ENCODE results near the gene PAX9. TPM values are rescaled to one million over a fixed set of nuclear protein-coding genes. Genes with fewer than 3 reads are reported as not detected.
"Not testable (repeated sequence)": the region's sequence is repeated elsewhere in the genome, so short reads cannot be mapped to it uniquely, and the experiment has no call there.

PAX9 gene
- total RNA-seq, 2 experiments from 2014 or later, result not detected

DNA sequence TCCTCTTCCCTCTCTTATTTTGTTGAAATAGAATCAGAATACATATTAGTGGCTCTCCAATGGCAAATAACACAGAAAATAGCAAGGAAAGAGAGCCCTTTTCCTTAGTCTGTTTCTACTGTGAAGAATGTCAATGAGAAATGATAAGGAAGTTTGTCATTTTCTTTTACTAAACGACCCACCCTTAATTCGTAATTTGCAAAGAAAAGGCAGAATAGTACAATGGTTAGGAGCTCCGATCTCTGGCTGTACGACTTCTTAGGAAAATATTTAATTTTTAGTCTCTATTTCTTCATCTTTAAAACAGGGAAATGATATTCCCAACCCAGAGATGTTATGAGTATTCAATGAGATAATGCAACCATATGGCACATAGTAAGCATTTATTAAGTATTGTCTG lies 6.0 kb downstream of the PAX9 start:
- CTCF ChIA-PET, result no interaction called here
- POLR2A ChIA-PET, result no interaction called here

DNA sequence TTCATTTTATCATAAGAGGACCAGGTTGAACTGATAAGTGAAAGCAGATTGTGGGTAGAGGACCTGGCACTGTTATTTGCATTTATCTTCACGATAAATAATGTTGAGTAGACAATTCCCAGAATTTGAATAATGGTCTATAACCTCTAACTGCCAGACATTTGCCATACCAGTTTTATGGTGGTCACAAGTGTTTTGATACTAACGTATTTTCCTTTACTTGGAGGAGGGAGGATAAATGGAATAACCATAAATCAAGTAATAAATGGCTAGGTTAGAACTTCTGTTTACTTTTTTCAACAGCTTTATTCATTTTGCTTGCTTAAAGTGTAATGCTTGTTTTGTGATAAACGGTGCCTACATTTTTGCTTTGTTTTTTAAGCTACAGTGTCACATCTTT lies 9.5 kb downstream of the PAX9 start:
- POLR2A ChIA-PET, result no interaction called here
- CTCF ChIA-PET, result interaction anchor here (0.6 kb wide), 1 partner anchor 1006 kb away, joined by 3 read pairs; no protein-coding TSS in a partner anchor

DNA sequence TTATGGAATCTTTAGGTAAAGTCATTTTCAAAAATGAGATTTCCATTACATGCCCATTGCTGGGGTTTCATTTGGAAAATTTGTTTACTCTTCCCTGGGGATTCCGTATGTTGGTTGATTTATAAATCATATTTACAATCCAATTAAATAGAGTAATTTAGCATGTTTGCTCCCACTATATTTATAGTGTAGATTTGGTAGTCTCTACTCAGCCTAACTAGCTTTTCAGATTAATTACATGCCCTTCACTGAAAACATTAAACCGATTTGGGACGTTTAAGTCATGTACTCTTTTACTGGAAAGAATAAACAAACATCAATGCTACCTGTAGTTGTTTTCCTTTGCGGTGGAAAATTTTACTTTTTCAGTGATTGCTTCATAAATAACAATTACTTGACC lies 10.4 kb downstream of the PAX9 start:
- POLR2A ChIA-PET, result no interaction called here
- CTCF ChIA-PET, result no interaction called here

DNA sequence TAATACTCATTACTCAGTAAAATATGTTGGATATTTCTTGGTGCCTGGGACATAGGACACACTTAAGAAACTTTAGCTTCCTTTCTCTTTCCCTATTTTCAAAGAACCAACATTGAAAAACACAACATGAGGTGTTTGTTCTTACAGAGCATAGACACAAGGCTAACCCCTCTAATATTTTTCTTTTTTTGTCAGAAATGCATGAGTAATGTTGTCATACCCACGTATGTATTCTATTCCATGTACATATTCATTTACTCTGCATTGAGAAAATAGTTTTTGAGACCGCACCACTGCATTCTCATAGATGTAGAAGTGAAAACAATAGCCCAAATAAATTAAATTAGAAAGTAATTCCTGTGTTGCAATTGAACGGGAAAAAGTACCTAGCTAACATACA lies 13.0 kb downstream of the PAX9 start:
- ChIA-PET POLR2A (no interaction called here), CTCF (no interaction called here)

DNA sequence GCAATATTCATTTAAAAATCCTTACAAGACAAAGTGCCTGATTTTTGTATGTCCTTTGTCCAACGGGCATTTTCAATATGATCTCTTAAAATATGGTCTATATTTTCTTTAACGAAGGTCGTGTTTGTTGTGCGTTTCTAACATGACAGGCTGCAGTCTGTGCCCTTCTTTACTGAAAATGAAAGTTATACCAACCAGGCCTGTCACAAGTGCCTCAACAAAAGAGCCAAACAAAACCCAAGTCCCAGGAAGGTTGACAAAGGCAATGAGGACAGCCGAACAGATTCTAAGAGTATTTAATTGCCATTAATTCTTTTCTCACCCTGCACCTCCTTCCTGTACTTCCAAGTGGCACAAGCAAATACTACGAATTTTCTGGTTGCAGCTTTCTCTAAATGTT lies 13.9 kb downstream of the PAX9 start:
- ChIA-PET CTCF (no interaction called here), POLR2A (no interaction called here)

DNA sequence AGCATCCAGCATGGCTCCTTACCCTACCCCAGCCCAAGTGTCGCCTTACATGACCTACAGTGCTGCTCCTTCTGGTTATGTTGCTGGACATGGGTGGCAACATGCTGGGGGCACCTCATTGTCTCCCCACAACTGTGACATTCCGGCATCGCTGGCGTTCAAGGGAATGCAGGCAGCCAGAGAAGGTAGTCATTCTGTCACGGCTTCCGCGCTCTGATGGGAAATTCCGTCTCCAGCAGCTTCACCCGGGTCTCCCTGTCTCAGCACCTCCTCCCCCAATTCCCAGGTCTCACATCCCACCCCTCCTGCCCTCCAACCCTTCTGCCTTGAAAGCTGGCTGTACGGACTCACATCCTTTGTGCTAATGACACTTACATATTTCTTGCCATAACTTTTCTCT lies 14.6 kb downstream of the PAX9 start:
- CTCF ChIA-PET, result no interaction called here
- POLR2A ChIA-PET, result no interaction called here

DNA sequence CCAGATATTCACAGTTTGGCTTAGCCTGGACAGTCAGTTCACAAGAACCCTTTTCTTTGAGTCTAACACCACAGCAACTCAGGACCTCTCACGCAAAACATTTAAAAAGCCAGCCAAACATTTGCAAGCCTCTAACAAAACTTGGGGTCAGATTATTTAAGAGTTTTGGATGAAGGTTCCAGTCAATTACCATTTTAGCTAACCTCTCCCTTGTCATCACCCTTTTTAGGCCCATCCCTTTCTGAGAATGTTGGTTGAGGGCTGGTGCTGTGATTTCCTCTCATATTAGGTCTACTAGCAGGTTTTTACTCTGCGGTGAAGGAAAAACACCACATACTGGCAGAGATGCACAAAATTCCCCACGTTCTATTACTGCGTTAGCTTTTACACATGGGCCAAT lies 20.7 kb downstream of the PAX9 start:
- ChIA-PET CTCF (no interaction called here), POLR2A (no interaction called here)

DNA sequence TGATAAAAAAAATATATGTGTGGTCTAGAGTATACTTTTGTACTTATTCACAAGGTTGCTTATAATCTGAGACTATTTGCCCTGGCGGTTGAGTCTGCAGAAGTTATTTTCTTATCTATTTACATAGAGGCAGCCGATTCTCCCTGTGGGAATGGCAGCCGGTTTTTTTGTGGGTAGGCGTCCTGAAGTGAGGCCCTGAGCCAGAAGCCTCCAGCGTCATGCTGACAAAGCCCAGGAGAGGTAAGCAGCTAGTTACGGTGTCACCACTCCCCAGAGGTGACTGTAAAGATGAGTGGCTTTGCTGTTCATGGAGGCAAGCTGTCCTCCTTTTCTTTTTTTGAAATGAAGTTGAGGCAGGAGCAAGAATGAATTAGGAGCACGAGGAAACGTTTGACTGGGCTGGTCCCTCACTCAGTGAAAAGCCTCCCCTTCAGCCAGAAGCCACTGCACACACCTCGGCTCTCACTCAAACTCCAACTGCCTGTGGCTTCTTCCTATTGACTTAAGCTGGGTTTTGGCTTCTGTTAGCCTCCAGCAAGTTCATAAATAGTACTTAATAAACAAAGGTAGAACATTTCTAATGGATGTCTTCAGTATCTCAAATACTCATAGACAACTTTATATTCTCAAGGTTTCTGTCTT lies 21.5 kb downstream of the PAX9 start:
- POLR2A ChIA-PET, result no interaction called here
- CTCF ChIA-PET, result no interaction called here

DNA sequence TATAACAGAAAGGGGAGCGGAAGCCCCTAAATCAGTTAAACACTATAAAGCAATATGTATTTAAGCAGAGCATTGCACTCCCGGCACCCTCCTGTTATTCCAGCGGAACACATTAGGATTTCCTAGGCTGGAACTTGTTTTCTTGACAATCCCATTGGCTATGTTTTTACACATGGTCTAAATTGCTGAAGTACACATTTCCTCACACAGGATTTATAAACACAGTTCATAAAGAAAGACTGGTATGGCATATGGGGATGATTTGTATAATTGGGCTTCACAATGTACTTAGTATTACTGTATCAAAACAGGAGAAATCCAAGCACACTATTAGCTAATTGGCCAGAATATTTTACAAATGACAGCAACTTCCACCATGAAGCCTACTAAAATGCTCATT lies 23.3 kb downstream of the PAX9 start:
- CTCF ChIA-PET, result no interaction called here
- POLR2A ChIA-PET, result no interaction called here

DNA sequence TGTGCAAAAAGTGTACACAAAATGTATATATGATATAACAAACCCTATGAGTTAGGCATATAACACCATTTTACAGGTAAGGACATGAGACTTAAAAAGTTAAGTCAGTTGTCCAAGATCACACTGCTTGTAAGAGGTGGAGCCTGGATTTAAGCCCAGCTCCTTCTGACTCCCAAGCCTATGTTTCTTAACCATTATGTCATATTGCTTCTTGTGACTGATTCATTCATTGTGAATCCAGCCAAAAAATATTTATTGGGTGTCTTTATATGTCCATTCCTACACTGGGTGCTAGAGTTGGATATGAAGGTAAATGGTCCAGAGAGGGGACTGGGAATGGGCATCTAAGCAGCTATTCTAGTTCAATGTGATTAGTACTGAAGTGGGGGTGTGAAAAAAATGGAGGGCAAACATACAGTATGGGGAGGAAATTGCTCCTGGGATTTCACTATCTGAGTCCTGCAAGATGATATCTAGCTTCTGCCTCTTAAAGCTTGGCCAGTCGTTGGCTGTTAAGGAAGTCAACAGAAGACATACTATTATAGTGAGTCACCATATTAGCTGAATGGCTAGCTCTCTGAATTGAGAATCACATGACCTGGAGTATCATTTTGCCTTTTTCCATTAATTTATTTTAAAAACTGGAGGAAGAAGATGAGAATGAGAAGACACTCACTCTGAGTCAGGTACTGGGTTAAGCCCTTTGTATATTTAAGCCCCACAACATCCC lies 28.8 kb downstream of the PAX9 start:
- ChIA-PET POLR2A (no interaction called here), CTCF (no interaction called here)

DNA sequence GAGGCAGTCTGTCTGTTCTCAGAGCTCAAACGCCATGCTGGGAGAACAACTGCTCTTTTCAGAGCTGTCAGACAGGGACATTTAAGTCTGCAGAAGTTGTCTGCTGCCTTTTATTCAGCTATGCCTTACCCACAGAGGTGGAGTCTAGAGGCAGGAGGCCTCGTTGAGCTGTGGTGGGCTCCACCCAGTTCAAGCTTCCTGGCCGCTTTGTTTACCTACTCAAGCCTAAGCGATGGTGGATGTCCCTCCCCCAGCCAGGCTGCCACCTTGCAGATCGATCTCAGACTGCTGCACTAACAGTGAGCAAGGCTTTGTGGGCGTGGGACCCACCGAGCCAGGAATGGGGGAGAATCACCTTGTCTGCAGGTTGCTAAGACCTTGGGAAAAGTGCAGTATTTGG lies 37.8 kb downstream of the PAX9 start:
- POLR2A ChIA-PET, CTCF ChIA-PET: not testable (repeated sequence)

DNA sequence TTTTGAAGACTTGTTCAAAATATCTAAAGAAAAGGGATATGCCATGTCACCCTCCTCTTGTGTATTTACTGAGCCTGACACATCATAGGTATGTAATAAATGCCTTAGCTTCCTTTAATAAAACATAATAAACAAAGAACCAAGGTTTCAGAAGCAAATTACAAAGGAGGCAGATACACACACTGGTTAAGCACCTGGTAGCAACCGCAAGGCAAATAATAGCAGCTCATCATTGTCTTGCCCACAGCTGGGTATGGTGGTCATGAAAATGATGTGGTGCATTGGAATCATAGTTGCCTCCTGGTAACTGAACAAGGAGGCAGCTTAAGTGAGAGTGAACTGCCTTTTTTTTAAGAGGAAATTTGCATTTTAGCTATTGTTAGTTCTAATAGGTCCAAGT lies 39.0 kb downstream of the PAX9 start:
- ChIA-PET POLR2A (no interaction called here), CTCF (no interaction called here)

DNA sequence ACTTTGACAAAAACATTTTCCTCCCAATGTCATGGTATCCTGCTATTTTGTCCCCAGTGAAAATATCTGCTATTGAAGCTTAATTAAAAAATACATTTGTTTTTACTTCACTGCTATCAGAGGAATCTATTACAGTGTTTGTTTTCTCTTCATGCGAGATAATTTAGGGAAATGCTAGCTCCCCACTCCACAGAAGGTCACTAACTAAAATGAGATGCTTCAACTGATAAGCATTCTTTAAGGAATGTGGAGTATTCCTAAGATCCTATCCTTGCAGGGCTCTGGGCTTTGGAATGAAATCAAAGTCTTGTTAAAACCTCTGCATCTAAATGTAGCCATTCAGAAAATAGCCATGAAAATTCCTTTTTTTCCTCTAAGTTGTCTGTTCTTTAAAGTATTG lies 39.5 kb downstream of the PAX9 start:
- CTCF ChIA-PET, result no interaction called here
- POLR2A ChIA-PET, result no interaction called here

DNA sequence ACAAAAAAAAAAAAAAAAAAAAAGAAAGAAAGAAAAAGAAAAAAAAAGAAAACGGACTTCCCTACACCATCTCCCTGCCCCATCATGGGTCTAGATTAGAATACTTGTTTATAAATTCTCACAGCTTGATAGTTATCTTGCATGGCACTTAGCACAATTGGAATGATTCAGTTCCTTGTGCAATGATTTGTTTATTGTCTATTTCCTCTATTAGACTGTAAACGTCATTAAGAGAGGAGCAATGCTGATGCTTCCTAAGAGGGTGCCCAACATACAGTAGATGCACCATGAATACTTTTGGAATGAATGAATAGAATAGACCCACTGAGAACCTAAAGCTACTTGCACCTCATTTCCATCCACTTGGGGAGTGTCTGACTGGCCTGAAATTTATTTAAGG lies 40.8 kb downstream of the PAX9 start:
- ChIA-PET CTCF (no interaction called here), POLR2A (no interaction called here)

DNA sequence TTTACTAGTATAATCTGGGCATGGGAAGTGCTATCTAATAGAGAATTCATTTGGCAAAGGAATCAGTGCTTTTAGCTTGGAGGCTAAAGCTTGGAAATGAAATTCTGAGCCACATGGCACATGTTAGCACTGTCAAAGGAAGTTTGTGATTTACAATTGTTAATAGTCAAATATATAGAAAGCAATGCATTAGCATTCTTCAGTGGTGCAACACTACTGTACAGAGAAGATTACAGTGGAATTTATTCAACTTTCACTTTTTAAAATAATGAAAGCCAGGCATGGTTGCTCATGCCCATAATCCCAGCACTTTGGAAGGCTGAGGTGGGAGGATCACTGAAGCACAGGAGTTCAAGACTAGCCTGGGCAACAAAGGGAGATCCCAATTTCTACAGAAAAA lies 45.9 kb downstream of the PAX9 start:
- ChIA-PET POLR2A (no interaction called here), CTCF (no interaction called here)

DNA sequence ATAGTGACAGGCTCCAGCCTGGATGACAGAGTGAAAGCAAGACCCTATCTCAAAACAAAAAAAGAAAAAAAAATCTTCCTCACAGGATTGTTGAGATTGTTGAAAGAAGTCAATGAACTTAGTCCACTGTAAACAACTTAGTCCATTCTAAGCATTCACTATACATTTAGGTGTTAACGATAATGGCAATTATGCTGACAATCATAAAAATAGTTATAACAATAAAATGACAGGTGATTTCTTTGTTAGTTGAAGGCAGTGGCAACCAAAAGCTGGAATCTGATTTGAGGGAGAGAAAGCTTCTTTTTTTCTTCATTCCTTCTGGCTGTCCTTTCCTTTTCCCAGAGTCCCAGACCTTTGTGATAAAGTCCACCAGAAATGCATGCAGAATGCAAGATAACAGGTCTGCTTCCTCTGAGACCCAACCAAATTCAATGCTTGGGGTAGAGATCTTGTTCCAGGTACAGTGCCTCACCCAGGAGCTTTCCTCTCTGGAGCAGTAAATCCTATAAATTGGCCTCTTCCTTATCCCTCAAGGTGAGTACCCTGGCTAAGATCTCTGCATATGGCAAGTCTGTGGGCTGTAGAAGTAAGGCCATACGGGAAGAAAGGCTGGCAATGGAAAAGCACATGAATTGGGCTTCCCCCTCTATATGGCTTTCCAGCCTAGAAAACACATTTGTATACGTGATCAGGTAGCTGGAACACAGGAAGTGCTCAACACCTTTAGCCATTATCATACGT lies 52.5 kb downstream of the PAX9 start:
- POLR2A ChIA-PET, result no interaction called here
- CTCF ChIA-PET, result no interaction called here

DNA sequence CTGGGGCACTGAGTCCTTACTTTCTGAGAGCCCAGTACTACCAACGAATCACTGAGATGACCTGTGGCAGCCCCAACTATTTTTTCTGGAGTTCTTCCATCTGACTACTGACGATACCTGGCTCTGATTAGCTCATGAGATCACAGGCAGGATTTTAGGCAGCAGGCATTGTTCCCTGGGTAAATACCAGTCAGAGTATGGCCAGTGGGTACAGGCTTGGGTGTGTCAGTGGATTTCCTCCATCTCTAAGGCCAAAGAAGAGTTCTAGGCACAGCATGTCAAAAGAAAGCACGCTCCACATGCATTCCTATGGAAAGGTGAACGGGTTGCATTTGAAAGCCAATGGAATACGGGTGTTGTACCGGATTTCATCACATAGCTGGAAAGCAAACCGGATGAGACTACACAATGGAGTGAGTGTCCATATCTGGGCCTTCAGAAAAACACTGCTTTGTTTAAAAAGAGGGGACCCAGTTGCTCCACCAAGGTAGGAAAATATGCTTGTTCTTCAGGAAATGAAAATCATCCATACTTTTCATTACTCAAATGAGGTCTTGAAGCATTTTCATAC lies 55.0 kb downstream of the PAX9 start:
- ChIA-PET CTCF (no interaction called here), POLR2A (no interaction called here)

DNA sequence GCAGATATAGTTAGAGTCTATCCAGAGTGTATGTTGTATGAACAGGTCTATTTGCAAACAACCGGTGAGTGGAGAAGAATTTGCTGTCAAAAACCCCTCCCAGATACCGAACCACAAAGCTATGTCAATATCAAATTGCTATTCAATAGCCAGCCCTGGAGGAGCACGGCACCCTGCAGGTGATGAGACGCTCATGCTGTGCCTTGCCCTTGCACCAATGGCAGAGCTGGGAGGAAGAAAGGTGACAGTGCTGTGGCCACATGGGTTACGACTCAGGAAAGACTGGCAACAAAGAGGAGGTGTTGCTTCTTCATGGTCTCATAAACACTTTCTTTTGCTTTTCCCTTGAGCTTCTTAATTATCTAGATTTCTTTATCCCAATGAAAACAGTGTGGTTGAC lies 55.7 kb downstream of the PAX9 start:
- ChIA-PET POLR2A (no interaction called here), CTCF (no interaction called here)

DNA sequence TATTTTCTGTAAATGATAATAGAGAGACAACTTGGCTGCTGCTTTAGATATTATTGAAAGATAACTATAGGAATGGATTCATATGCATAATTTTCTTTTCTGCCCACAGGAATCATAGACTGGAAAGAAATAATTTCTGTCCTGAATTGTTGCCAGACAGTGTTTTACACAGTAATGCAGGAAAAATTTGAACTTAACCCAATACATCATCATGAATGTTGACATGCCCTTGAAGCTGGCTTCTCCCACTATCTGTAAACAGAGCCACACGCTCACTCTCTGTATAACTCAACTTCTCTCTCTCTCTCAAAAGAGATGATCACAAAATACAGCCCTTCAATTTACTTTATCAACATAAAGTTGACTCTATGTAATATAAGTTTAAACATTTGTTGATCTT lies 56.6 kb downstream of the PAX9 start:
- CTCF ChIA-PET, result no interaction called here
- POLR2A ChIA-PET, result no interaction called here

DNA sequence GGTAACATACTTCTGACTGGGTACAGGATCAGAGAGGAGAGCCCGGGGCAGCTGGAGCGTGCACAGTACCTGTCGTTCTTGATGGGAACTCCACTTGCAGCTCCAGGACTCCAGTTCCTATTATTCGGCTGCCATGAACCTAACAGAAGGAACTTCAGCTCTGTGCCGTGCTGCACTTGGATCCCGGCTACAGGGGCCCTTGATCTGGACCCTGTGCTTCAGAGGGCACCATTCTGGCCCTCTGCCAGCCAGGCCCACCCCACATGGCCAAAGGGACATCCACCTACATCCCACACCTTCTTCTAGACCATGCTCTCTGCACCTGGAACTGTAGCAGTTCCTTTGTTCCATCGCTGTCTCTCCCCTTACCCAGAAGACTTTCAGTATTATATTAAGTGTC lies 58.2 kb downstream of the PAX9 start:
- CTCF ChIA-PET, result no interaction called here

DNA sequence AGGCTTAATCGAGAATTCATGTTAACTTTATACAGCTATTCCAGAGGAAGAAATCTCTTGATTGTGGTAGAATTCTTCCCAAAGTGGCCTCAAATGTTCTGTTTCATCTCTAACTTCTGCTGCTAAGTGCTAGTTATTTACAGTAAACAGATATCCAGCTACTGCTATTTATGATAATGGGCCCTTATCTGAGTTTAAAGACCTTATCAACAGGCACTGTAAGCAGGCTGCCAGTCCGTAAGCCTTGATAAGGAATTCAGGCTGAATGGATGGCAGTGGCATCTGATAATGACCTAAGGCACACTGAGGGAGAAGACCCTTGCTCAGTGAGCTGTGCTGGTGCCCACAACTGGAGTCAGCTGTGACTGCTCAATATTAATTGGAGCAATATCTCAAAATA lies 59.0 kb downstream of the PAX9 start:
- ChIA-PET POLR2A (no interaction called here), CTCF (no interaction called here)

More for the DNA sequence above, 58.2 kb downstream of the PAX9 start:
- POLR2A ChIA-PET, result no interaction called here
